NT2/D1 (cell line): ENCODE measurements around the gene LIMCH1.

Experiments
- YY1 ChIP-seq: IDR thresholded peaks from 2 replicates; pipeline ENCODE4 v1.6.1; 2011; ENCODE audit not compliant: insufficient read length, insufficient read depth
- ZNF274 ChIP-seq: IDR thresholded peaks from 2 replicates; pipeline ENCODE4 v1.6.1; 2011; ENCODE audit warnings: mild to moderate bottlenecking, low read depth, low read length

DNA sequence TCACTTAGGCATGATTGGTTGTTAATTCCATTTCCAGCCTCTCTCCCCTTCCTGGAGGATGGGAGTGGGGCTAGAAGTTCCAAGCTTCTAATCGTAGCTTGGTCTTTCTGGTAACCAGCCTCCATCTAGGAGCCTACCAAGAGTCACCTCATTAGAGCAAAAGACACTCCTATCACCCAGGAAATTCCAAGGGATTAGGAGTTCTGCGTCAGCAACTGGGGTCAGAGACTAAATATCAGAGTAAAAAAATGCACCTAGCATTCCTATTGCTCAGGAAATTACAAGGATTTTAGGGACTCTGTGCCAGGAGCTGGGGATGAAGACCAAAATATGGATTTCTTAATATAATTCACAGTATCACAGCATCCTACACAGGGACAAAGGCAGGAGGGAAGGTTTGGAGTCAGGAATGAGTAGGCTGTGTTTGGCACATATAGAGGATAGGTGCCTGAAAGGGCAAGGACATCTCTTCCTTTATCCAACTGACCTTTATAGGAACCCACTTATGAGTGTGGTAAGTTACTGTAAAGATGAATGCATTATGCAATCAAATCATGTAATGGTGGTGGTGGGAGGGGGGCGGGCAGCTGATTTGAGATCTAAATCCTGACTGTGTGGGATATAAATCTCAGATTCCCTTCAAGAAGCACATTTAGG lies 30.5 kb upstream of the LIMCH1 start:
- no peak for TF ChIP-seq YY1
- no peak for TF ChIP-seq ZNF274
